NK-92 (cell line): Measurements from ENCODE around the gene COL23A1.
"Not testable (repeated sequence)": the region's sequence is repeated elsewhere in the genome, so short reads cannot be mapped to it uniquely, and the experiment has no call there.

ENCODE experiments used
- DNase-seq: peaks from one replicate; lab custom pipeline; 2025; ENCODE audit not compliant: unreplicated experiment; lab: John Stamatoyannopoulos, UW

The COL23A1 gene

GRCh38 chr5:178383301-178383918 is 206.8 kb downstream of the COL23A1 start:
- no peak for DNase-seq

GRCh38 chr5:178382754-178383164 is 207.4 kb downstream of the COL23A1 start:
- DNase-seq, result no peak

- DNase-seq, result no peak
Measured at GRCh38 chr5:178381921-178382695, 208.1 kb downstream of the COL23A1 start.

GRCh38 chr5:178381206-178381605 is 209.0 kb downstream of the COL23A1 start:
- no peak for DNase-seq

DNA sequence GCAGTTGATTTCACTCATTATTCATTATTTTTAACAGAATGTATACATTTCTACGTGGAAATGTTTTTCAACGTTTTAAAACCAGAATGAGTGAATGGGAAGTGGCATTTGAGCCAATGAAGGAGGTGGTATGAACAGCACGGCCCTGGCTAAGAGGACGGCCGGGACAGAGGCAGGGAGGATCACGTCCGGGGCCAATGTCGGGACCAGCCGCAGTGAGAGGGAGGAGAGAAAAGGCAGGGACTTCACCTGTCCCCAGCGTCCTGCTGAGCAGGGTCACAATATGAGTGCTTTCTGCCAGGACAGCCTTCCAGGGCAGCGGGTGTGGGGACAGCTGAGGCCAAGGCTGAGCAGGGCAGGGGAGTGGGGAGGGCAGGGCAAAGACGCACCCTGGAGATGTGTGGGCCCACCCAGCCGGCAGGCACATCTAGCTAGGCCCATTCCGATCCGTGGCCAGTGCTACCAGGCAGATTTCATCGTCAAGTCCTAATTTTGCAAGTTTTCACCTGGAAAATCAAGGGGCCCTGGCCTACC is 209.6 kb downstream of the COL23A1 start:
- no peak for DNase-seq

GRCh38 chr5:178380086-178380485 is 210.1 kb downstream of the COL23A1 start:
- DNase-seq, result no peak

GRCh38 chr5:178378527-178379484 is 211.4 kb downstream of the COL23A1 start:
- no peak for DNase-seq

- no peak for DNase-seq
Measured at GRCh38 chr5:178377583-178378270, 212.5 kb downstream of the COL23A1 start.

DNA sequence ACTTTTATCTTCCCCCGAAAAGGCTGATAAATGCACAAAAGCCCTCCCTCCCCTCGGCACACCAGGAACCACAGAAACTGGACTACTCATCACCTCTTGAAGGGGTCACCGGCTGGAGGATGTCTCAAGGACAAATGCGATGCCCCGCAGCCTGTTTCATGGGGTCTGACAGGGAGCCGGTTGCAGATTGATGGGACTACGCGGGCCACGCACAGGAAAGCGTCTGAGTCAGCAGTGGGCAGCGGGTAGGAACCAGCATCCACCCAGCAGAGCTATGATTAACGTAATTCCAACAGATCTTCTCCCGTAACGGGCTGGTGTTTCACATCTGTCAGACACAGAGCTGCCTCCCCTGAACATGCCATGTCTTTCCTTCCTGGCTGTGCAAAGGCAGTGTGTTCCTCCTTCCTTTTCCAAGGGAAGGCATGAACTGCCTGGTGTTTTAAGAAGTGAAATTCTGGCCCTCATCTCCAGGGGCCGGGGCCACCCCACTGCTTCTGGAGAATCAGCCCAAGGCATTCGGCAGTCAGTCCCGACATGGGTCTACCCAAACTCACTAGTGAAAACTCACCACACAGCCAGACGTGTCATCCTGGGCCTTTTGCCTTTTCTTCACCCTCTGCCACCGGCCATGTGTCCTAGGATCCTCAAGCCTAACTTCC is 213.1 kb downstream of the COL23A1 start:
- DNase-seq, result no peak

DNA sequence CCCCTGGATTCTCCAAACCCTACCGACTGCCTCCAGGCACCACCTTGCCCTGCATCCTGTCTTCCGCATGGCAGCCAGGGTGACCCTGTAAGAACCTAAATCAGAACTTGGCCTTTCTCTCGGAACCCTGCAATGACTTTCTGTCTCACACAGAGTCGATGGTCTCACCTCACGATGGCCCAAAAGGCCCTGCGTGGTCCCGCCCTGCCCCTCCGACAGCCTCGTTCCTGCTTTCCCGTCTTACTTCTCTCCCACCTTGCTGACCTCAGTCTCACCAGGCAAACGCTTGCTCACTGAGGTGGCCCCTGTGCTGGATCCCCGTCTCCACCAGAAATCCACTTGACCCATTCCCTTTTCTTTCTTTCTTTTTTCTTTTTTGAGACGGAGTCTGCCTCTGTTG is 214.8 kb downstream of the COL23A1 start:
- no peak for DNase-seq

- no peak for DNase-seq
Measured at GRCh38 chr5:178373711-178374110, 216.5 kb downstream of the COL23A1 start.

- DNase-seq, result no peak
Measured at GRCh38 chr5:178372142-178372571, 218.0 kb downstream of the COL23A1 start.

DNA sequence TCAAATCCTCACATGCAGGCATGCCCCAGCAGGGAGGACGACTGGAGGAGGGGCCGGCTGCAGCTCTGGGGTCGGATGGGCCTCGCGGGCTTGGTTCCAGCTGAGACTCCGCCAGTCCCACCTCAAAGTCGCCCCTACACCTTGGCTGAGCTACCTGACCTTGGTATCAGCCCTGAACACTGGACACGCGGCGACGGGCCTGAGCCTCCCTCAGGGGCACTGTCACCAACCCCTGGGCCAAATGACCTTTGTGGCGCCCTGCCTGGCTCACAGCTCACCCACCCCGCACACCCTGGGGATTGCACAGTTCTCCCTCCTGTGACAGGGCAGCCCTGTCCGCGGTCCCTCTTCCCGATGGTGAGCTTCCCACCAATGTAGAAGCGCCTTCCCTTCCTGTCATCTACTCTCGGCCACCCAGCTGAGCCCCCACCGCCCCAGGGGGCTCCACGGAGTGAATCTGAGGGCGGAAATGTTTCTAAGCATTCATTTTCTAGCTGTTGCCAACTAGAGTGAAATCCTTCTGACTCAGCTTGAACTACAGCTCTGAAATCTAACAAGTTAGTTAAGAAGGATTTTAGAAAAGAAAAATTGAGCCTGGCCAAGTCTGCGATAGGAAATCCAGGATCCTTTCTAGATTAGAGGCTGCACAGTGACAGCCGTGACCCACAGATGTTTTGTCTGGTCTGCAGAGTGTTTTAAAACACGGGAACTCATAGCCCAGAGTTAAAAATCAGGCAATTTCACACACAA is 218.7 kb downstream of the COL23A1 start:
- no peak for DNase-seq

- DNase-seq, result no peak
Measured at GRCh38 chr5:178370102-178370501, 220.1 kb downstream of the COL23A1 start.

- not testable (repeated sequence) for DNase-seq
Measured at GRCh38 chr5:178369469-178369868, 220.7 kb downstream of the COL23A1 start.

DNA sequence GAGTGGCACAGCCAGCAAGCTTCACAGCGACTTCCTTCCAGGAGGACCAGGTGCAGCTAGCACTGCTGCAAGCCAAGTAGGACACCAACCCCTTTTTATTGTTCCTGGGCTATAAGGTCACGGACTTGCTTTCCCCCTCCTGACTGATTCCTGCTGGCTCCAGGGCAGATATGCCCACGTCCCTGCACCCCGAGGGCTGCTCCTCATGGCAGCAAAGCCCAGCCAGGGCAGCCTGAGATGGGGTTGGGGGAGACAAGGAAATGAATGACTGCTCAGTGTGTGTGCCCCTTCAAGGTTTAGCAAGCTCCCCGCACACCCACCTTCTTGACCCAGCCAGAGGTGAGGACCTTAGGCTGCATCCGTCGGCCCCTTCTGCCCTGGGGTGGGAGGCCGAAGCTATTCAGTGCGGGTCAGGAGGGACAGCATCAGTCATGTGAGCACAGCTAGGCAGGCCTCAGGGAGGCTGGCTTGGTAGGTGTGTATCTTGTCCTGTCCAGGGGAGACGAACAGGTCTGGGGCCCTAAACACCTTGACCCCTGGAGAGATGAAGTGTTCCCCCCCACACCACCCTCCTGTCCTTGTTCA is 221.4 kb downstream of the COL23A1 start:
- DNase-seq, result no peak

- DNase-seq, result no peak
Measured at GRCh38 chr5:178368274-178368673, 221.9 kb downstream of the COL23A1 start.

- DNase-seq, result no peak
Measured at GRCh38 chr5:178367736-178368120, 222.5 kb downstream of the COL23A1 start.
